ENCODE data around the gene SMIM10L2A.
"Not testable (repeated sequence)": the region's sequence is repeated elsewhere in the genome, so short reads cannot be mapped to it uniquely, and the experiment has no call there.

SMIM10L2A gene

DNA sequence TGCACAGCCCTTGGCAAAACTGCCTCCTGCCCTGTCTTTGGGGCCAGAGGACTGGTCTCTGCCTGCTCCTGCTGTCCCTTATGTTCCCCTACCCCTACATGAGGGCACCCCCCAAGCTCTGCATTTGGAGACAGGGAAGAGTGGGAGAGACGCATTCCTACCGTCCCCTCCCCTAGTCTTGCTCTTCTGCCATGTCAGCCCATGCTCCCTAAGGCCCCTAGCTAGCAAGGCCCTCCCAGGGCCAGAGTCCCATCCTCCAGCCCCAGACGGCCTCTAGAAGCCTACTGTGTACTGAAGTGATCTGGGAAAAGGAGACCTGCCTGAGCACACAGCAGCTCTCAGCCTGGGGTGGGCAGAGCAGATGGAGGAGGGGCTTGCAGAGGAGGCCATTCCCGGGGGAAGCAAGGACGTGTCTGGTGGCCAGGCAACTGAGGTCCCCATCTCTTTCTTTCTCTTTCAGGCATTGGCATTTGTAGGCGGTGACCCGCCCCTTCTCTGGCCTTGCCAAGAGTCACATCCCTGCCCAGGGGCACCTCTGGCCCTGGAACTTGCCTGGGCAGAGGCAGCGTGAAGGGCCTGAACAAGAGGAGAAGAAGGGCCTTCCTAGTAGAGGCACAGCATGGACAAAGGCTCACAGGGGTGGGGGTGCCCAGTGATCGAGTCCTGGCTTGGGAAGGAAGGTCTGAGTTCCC, 1.6 kb downstream of the SMIM10L2A start:
- DNase-seq (ENCODE audit: low spot score): not testable (repeated sequence)

DNA sequence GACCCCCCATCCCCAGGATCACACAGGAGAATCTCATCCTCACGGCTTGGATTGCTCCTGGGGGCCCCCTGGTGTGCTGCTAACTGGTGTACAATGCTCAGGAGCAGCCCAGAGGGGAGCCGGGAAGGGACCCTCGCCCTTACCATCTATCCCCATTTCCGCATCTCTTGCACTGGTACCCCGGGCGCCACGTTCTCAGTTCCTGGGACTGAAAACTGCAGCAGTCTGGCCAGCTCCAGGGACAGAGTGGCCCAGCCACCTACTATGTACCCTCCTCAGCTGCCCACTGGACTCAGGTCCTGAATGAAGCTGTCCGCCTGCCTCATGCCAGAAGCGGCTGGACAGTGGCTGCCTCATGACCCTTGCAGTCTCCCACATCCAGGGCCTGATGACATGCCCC, 2.7 kb downstream of the SMIM10L2A start:
- no peak for DNase-seq (ENCODE audit: low spot score)

DNA sequence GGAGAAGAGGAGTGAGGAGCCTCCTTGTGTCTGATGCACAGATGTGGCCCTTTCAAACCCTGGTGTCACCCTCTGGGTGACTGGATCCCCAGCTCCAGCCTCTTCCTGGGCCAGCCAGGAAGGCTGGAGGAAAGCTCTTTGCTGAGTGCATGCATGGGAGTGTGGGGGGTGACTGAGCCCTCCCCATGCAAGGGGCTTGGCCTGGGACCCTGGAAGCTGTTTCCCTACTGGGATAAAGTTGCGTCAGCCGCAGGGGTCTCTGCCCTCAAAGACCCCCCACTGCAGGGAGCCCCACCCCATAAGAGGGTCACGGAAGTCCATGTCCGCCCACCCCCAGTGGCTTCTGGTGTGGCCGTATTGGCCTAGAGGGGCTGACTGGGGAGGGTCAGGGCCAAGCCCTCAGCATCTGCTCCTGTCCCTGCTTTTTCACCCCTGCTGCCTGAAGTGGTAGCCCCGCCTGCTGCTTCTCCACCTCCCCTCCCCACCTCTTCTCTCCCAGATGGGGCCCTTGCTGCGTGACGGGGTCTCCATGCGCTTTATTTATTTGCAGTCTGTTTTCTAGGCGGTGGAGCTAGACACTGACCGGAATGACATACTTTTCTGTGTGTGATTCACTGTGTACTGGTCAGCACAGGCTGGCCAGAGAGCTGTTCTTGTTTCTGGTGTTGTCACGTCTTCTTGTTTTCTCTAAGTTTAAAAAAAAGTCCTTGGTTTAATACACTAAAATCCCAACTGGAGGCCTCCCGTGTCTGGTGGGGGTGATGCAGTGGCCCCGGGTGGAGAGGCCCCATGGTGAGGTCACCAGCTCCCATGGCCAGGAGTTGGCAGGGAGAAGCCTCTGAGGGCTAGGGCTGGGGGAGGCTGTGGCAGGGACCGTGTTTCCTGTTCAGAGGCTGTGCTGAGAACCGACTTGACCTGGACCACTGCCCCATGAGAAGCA, 3.6 kb downstream of the SMIM10L2A start:
- DNase-seq (ENCODE audit: low spot score): no peak

DNA sequence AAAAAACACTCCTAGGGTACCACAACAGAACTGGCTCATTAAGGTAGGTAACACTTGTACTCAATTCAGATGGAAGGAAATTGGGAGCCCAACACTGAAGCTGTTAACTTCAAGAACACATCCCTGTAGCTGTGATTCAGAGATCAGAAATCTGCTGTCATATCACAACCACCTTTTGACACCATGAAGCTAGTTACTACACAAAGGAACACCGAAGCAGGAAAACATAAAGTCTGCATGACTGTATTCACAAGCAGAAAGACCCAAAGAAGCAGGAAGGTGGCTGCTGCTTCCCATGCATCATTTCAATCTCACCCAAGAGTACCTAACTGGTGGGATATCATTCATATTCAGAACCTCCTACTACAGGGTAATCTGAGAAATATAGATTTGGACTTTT, 7.7 kb downstream of the SMIM10L2A start:
- DNase-seq (ENCODE audit: low spot score): no peak

DNA sequence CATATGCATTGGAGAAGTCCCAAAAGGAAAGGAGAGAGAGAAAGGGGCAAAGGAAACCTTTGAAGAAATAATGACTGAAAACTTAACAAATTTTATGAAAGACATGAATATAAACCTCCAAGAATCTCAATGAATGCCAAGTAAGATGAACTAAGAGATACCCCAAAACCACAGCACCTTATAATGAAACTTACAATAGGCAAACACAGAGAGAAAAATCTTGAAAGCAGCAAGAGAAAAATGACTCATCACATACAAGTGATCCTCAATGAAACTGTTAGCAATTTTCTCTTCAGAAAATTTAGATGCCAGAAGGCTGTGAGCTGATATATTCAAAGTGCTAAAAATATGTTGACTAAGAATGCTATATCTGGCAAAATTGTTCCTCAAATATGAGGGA, 10.1 kb downstream of the SMIM10L2A start:
- no peak for DNase-seq (ENCODE audit: low spot score)

DNA sequence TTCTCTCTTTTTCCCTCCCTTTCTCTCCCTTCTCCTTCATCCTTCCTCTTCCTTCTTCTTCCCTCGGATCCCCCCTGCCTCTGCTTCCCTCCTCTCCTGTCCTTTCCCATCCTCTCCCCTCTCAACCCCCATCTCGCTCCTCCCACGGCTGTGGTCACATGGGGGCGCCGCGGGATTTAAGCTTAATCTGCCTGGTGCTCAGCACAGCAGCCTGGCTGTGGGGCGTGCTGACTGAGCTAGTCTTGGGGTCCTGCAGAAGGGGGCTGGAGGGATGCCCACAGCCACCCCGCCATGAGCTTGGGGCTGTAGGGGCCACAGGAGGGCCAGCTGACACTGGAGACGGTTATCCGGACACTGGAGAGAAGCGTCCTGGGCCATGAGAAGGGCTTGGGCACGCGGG, 10.7 kb downstream of the SMIM10L2A start:
- no peak for DNase-seq (ENCODE audit: low spot score)

DNA sequence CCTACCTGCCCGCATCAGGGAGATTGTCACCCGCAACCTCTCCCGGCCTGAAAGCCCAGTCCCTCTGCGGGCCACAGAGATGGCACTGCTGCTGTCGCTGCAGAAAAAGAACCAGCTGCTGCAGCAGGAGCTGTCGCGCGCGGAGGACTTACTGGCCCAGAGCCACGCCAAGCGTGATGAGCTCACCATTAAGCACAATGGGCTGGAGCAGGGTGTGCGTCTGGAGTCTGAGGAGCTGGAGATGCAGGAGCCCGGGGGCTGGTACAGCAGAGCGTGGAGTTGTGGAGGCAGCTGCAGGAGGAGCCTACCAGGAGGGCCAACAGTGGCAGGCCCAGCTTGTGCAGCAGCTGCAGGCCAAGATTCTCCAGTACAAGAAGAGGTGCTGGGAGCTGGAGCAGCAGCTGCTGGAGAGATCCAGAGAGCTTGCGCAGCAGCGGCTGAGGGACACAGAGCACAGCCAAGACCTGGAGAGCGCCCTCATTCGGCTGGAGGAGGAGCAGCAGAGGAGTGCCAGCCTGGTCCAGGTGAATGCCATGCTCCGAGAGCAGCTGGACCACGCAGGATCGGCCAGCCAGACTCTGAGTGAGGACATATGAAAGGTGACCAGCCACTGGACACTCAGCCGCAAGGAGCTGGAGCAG, 11.3 kb downstream of the SMIM10L2A start:
- no peak for DNase-seq (ENCODE audit: low spot score)

DNA sequence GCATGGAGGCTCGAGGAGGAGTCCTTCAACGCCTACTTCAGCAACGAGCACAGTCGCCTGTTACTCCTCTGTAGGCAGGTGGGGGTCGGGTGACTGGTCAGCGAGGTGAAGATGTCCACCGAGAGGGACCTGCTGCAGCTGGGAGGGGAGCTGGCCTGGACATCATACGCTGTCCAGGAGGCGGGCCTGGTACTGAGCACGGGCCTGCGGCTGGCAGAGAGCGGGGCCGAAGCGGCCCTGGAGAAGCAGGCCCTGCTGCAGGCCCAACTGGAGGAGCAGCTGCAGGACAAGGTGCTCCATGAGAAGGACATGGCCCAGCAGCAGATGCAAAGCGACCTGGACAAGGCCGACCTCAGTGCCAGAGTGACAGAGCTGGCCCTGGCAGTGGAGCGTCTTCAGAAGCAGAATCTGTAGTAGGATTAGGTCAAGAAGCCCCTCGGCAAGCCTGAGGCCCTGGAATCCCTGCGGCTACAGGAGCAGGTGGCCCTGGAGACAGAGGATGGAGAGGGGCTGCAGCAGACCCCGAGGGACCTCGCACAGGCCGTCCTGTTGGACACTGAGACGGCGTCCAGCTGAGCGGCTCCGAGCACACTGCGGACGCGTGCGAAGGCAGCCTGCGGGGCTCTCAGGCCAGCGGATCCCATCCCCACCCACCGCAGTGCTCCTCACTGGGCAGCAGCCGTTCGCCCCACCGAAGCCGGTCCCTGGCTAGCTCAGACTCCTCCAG, 11.9 kb downstream of the SMIM10L2A start:
- no peak for DNase-seq (ENCODE audit: low spot score)

DNA sequence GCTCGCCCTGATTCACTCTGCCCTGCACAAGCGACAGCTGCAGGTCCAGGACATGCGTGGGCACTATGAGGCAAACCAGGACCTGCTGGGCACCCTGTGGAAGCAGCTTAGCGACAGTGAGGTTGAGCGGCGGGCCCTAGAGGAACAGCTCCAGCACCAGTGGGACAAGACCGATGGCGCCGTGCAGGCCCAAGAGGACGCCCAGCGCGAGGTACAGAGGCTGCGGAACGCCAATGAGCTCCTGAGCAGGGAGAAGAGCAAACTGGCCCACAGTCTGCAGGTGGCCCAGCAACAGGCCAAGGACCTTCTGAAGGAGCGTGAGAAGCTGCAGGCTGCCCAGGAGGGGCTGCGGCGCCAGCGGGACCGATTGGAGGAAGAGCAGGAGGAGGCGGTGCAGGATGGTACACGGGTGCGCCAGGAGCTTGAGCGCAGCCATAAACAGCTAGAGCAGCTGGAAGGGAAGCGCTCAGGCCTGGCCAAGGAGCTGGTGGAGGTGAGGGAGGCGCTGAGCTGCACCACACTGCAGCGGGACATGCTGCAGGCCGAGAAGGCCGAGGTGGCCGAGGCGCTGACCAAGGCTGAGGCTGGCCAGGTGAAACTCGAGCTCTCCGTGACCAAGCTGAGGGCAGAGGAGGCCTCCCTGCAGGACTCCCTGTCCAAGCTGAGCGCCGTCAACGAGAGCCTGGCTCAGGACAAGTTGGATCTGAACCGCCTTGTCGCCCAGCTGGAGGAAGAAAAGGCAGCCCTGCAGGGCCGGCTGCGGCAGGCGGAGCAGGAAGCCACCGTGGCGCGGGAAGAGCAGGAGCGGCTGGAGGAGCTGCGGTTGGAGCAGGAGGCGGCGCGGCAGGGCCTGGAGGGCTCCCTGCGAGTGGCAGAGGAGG, 12.8 kb downstream of the SMIM10L2A start:
- DNase-seq (ENCODE audit: low spot score): no peak

DNA sequence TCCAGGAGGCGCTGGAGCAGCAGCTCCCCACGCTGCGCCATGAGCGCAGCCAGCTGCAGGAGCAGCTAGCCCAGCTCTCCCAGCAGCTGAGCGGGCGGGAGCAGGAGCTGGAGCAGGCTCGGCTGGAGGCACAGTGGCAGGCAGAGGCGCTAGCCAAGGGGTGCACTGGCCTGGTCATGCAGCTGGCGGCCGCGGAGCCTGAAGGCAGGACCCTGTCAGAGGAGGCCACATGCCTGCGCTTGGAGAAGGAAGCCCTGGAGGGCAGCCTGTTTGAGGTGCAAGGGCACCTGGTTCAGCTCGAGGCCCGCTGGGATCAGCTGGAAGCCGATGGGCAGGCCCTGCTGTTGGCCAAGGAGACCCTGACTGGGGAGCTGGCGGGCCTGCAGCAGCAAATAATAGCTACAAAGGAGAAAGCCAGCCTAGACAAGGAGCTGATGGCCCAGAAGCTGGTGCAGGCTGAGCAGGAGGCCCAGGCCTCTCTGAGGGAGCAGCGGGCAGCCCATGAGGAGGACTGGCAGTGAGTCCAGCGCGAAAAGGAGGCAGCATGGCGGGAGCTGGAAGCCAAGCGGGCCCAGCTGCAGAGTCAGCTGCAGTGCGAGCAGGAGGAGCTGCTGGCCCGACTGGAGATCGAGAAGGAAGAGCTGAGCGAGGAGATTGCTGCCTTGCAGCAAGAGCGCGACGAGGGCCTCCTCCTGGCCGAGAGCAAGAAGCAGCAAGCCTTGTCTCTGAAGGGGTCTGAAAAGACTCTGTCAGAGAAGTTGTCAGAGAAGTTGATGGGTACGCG, 13.6 kb downstream of the SMIM10L2A start:
- no peak for DNase-seq (ENCODE audit: low spot score)

DNA sequence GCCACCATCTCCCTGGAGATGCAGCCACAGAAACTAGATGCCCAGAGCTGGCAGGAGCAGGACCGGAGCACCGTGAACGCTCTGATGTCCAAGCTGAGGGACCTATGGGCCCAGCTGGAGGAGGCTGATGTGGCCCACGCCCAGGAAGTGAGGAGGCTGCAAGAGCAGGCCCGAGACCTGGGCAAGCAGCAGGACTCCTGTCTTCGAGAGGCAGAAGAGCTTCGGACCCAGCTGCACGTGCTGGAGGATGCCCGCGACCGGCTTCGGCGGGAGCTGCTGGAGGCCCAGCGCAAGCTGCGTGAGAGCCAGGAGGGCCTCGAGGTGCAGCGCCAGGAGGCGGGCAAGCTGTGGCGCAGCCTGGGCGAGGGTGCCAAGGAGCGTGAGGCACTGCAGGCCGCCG, 14.2 kb downstream of the SMIM10L2A start:
- DNase-seq (ENCODE audit: low spot score): no peak

DNA sequence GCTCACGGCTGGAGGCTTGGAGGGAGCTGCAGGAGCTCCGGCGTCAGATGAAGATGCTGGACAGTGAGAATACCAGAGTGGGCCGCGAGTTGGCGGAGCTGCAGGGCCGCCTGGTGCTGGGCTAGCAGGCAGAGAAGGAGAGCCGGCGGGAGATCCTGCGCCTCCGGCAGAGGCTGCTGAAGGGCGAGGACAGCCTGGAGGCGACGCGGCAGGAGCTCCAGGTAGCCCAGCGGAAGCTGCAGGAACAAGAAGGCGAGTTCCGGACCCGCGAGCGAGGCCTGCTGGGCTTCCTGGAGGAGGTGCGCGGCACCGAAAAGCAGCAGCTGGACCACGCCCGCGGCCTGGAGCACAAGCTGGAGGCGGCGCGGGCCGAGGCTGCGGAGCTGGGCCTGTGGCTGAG, 14.7 kb downstream of the SMIM10L2A start:
- no peak for DNase-seq (ENCODE audit: low spot score)

DNA sequence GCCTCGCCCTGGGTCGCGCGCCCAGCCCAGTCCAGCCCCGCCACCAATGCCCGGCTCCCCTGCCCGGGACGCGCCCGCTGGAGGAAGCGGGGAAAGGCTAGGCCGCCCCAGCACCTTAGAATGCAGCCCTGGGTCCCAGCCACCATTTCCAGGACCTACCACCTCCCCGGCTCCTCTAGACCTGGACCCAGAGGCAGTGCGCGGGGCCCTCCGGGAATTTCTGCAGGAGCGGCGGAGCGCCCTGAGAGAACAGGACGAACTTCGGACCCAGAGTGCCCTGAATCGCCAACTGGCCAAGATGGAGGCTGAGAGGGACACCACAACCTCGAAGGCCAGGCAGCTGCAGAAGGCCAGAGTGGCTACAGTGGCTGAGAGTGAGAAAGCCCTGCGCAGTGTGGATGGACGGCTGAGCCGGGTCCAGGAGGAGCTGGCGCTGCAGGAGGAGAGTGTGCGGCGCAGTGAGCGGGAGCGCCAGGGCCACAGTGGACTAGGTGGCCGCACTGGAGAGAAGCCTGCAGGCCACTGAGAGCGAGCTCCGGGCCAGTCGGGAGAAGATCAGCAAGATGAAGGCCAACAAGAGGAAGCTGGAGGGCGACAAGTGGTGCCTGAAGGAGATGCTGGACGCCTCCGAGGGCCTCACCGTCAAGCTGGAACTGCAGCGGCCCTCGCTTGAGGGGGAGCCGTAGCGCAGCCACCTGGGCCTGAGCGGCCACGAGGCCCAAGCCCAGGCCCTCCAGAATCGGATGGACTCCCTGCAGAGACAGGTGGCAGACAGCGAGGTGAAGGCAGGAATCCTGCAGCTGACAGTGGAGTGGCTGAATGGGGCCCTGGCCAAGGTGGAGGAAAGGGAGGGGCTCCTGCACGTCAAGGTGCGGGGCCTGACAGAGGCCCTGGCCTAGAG, 15.5 kb downstream of the SMIM10L2A start:
- DNase-seq (ENCODE audit: low spot score): no peak

DNA sequence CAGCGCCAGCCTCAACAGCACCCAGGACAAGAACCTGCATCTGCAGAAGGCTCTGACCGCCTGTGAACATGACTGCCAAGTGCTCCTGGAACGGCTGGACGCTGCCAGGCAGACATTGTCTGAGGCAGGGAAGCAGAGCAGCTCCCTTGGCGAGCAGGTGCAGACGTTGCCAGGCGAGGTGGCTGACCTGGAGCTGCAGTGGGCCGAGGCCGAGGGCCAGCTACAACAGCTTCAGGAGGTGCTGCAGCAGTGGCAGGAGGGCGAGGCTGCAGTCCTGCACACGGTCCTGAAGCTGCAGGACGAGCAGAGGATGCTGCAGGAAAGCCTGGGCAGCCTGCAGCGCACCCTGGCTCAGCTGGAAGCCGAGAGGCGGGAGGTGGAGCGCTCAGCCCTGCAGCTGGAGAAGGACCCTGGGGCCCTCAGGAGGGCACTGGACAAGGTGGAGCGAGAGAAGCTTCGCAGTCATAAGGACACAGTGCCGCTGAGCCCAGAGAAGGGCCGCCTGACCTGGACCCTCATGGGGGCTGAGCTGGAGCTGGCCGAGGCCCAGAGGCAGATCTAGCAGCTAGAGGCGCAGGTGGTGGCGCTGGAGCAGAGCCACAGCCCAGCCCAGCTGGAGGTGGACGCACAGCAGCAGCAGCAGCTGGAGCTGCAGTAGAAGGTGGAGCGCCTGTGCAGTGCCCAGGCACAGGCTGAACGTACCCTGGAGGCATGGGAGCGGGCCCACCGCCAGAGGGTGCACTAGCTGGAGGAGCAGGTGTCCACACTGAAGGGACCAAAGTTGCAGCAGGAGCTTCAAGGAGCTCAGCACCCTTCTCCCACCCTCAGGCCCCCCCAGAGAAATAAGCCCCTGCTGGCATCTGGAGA, 16.4 kb downstream of the SMIM10L2A start:
- DNase-seq (ENCODE audit: low spot score): peak; percentile 47

DNA sequence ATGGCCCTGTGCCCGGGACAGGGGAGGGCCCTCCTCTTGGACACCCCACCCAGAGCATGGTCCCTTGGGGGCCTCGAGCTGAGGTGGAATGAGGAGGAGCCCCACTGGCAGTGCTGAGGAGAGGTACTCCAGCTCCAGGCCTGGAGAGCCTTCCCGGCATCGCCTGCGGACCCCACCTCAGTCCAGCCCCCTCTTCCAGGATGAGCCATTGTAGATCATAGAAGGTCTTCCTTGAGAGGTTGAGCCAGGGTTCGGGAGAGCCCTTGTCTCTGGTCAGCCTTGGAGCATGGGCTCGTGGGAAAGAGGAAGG, 16.9 kb downstream of the SMIM10L2A start:
- DNase-seq (ENCODE audit: low spot score): no peak

DNA sequence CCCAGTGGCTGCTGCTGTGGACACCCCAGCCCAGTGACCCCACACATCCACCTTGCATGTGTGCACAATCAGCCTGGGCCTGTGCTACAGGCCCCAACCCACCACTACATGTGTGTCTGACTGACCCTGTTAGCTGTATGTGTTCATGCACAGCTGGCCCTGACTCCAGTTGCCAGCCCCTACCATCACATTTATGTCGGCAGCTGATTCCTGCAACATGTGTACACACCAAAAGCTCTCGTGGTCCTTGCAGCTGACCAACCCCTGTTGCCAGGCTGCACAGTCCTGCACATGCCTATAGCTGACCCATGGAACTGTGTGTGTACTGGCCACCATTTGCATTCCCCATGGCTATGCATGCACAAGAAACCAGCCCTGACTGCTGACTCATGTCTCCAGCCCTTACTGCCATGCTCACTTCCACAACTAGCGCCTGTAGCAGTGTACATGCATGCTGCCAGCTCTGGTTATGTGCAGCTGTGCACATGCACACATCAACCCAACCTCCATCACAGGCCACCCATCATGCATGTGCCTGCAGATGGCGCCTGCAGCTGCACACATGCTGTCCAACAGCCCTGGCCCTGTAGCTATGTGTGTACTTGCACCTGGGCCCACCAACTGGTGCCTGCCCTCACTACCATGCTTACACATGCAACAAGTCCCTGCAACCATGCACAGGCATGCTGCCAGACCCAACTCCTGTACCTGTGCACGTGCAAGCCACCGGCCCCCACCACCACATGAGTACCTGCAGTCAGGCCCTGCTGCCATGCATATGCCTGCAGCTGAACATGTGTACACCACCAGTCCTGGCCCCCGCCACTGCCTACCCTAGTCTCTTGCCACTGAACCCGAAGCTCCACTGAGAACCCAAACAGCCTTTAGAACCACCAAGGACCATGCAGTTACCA, 28.1 kb downstream of the SMIM10L2A start:
- no peak for DNase-seq (ENCODE audit: low spot score)

DNA sequence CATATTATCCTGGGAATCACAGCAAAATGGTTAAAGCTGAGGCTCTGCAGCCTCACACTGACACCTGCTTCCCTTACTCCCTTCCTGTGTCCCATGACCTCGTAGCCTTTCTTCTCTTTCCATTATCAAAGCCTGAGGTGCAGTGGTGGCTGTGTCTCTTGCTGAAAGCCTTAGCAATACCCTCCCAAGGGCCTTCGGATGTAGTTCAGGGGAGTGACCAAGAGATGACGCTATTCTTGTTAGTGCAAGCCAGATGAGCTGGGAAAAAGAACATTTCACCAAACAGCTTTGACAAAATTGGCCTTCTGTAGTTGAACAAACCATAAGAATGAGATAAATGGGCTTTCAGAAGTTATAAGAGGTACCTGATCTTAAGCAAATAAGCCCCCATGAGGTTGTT, 31.6 kb downstream of the SMIM10L2A start:
- DNase-seq (ENCODE audit: low spot score): no peak
